Panc1 (cell line): ENCODE results near the gene MYCBP2. TPM values are rescaled to one million over a fixed set of nuclear protein-coding genes. Genes with fewer than 3 reads are reported as not detected.

Experiments
- ATAC-seq: fragments of 200-7000 bp; cut with Tn5 transposase; 2 replicates; pipeline ENCODE4 v1.9.1; 2020; ENCODE audit warnings: mild to moderate bottlenecking, moderate library complexity
- BruUV-seq: library from RNA; stranded (reverse); fragments of 400-500 nt; replicated peaks from 2 replicates; lab custom pipeline; 2021; lab: Mats Ljungman, UMichigan
- CTCF ChIA-PET: fragments of 300-600 bp; sonication (Branson Sonifier 250); formaldehyde crosslinking; loops from one replicate; lab custom pipeline; 2022; ENCODE audit warnings: antibody characterized with exemption; lab: Charles Lee
- POLR2A ChIA-PET: fragments of 300-600 bp; sonication (Branson Sonifier 250); formaldehyde crosslinking; loops from one replicate; lab custom pipeline; 2022; ENCODE audit warnings: antibody characterized with exemption; lab: Charles Lee
- DNase-seq: peaks from one replicate; pipeline ENCODE4 v3.0.0-alpha.2; 2010; ENCODE audit warnings: low read depth, low spot score
- H3K27ac ChIP-seq: 2 replicates; pipeline ENCODE4 v1.5.1; 2011; ENCODE audit warnings: mild to moderate bottlenecking, low read length, inconsistent platforms
- H3K27me3 ChIP-seq: fragments of 200-500 bp; sonication (Bioruptor generic); 2 replicates; pipeline ENCODE4 v1.6.0; 2014; ENCODE audit warnings: low read length, inconsistent platforms; ENCODE audit not compliant: control insufficient read depth, insufficient read depth
- H3K36me3 ChIP-seq: fragments of 200-500 bp; sonication (Bioruptor generic); 2 replicates; pipeline ENCODE4 v1.5.1; 2014; ENCODE audit warnings: inconsistent platforms, mild to moderate bottlenecking, low read length, moderate library complexity; ENCODE audit not compliant: control insufficient read depth, insufficient read depth
- H3K4me1 ChIP-seq: 2 replicates; pipeline ENCODE4 v1.5.1; 2011; ENCODE audit warnings: inconsistent platforms, mild to moderate bottlenecking, low read length, moderate library complexity; ENCODE audit not compliant: control insufficient read depth, insufficient read depth
- H3K4me3 ChIP-seq, 2 experiments: 2 replicates each; pipeline ENCODE4 v1.5.1; 2011 to 2012; ENCODE audit warnings: low read depth in 2 of 2, low read length in 2 of 2, mild to moderate bottlenecking in 2 of 2, inconsistent platforms in 1 of 2, moderate library complexity in 1 of 2
- H3K9me3 ChIP-seq: fragments of 200-500 bp; sonication (Bioruptor generic); 2 replicates; pipeline ENCODE4 v1.5.1; 2014; ENCODE audit warnings: low read depth, mild to moderate bottlenecking, inconsistent platforms, low read length, moderate library complexity; ENCODE audit not compliant: control insufficient read depth, insufficient read depth
- CTCF ChIP-seq: fragments of 450-650 bp; IDR thresholded peaks from 2 replicates; pipeline ENCODE4 v1.5.1; 2017; ENCODE audit warnings: mild to moderate bottlenecking
- POLR2AphosphoS5 ChIP-seq: IDR thresholded peaks from 2 replicates; pipeline ENCODE4 v1.6.1; 2012; ENCODE audit warnings: mild to moderate bottlenecking, low read depth, low read length, moderate library complexity
- SIN3A ChIP-seq: IDR thresholded peaks from 2 replicates; pipeline ENCODE4 v1.6.1; 2012; ENCODE audit warnings: low read depth, mild to moderate bottlenecking, low read length, moderate library complexity, borderline replicate concordance; ENCODE audit not compliant: insufficient read depth
- TCF7L2 ChIP-seq: IDR thresholded peaks from 2 replicates; pipeline ENCODE4 v1.6.1; 2011; ENCODE audit warnings: mild to moderate bottlenecking, low read depth, low read length, inconsistent platforms
- in situ Hi-C: cut with HindIII; loops from 2 replicates; pipeline ENCODE4 v1.10.0; 2016; ENCODE audit warnings: low sequenced_read_pairs, low pct_unique_long_range_greater_than_20kb
- intact Hi-C: fragments of 100-400 bp; cut with micrococcal nuclease; formaldehyde crosslinking; loops from one replicate; pipeline ENCODE4 v1.10.0; 2022; ENCODE audit not compliant: unreplicated experiment
- total RNA-seq: library from RNA; stranded (reverse); gene quantifications from one replicate; pipeline ENCODE4 v1.2.1, GENCODE V29; 2021; ENCODE audit not compliant: unreplicated experiment
- TF ChIP-seq, protein P1 (sequence below), 2 experiments: IDR thresholded peaks; 2 replicates each; pipeline ENCODE4 v1.6.1; 2011 to 2012; ENCODE audit warnings: low read depth in 2 of 2, control low read depth in 1 of 2, low read length in 1 of 2, mild to moderate bottlenecking in 1 of 2, moderate library complexity in 1 of 2; ENCODE audit not compliant: insufficient read depth in 1 of 2

The MYCBP2 gene
- total RNA-seq, 1 experiment from 2014 or later = 41.4 TPM

DNA sequence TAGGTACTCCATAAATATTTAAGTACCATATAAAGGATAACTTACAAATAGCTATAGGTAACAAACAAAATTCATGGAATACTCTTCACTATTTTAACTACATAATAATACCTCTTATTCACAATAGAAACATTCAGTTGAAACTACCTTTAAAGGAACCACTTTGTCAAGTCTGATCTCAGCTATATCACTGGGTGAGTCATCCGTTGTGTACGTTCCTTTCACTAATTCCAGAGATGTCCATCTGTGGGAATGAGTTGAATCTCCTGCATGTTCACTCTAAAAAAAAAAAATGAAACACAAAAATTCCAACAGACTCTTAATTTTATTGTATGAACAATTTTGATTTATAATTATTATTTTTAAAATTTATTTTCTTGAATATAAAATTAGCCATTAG, 150.5 kb downstream of the MYCBP2 start:
- intact Hi-C loops (no loop called here), in situ Hi-C loops (no loop called here)
- DNase-seq = no peak
- BruUV-seq = no TSS peak
- ATAC-seq = no peak
- POLR2A ChIA-PET = no interaction called here
- Histone ChIP-seq H3K9me3 (no peaks in the 10 kb centered on the region), H3K36me3 (peaks cover 2% of the 10 kb centered on the region), H3K27me3 (no peaks in the 10 kb centered on the region), H3K4me3 (no peak overlapping the region), H3K4me1 (no peaks in the 10 kb centered on the region), H3K27ac (no peak overlapping the region)
- TF ChIP-seq TCF7L2 = no peak
- no peak for TF ChIP-seq POLR2AphosphoS5
- TF ChIP-seq, protein P1, sequence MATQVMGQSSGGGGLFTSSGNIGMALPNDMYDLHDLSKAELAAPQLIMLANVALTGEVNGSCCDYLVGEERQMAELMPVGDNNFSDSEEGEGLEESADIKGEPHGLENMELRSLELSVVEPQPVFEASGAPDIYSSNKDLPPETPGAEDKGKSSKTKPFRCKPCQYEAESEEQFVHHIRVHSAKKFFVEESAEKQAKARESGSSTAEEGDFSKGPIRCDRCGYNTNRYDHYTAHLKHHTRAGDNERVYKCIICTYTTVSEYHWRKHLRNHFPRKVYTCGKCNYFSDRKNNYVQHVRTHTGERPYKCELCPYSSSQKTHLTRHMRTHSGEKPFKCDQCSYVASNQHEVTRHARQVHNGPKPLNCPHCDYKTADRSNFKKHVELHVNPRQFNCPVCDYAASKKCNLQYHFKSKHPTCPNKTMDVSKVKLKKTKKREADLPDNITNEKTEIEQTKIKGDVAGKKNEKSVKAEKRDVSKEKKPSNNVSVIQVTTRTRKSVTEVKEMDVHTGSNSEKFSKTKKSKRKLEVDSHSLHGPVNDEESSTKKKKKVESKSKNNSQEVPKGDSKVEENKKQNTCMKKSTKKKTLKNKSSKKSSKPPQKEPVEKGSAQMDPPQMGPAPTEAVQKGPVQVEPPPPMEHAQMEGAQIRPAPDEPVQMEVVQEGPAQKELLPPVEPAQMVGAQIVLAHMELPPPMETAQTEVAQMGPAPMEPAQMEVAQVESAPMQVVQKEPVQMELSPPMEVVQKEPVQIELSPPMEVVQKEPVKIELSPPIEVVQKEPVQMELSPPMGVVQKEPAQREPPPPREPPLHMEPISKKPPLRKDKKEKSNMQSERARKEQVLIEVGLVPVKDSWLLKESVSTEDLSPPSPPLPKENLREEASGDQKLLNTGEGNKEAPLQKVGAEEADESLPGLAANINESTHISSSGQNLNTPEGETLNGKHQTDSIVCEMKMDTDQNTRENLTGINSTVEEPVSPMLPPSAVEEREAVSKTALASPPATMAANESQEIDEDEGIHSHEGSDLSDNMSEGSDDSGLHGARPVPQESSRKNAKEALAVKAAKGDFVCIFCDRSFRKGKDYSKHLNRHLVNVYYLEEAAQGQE (IDR thresholded peaks at IDR 0.05; ENCODE audit: insufficient read depth in 1 of 2, low read depth in 2 of 2, low read length in 1 of 2) = no peak
- TF ChIP-seq CTCF = no peak
- no peak for TF ChIP-seq SIN3A
- CTCF ChIA-PET = no interaction called here

DNA sequence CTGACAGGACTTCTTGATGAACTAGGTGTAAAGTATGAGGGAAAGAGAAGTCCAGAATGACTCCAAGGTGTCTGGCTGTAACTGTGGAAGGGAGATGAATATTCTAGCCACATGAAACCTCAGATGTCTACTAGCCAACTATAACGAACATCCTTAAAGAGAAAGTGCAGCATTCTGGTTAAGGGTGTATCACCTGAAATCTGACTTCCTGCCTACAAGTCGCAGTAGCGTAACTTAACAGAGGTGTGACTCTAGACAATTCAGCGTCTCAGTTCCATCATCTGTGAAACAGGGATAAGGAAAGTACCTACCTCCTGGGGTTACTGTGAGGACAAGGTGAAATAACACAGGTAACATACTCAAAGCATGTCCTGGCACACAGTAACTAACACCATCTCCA, 154.2 kb downstream of the MYCBP2 start:
- Histone ChIP-seq H3K9me3 (no peaks in the 10 kb centered on the region), H3K36me3 (peaks cover 4% of the 10 kb centered on the region), H3K4me3 (no peak overlapping the region), H3K27ac (no peak overlapping the region), H3K27me3 (no peaks in the 10 kb centered on the region), H3K4me1 (no peaks in the 10 kb centered on the region)
- ATAC-seq (no peak), DNase-seq (no peak)
- intact Hi-C loops (no loop called here), in situ Hi-C loops (no loop called here)
- TF ChIP-seq TCF7L2 (no peak), CTCF (no peak), SIN3A (no peak), POLR2AphosphoS5 (no peak)
- TF ChIP-seq, protein P1 (IDR thresholded peaks at IDR 0.05; ENCODE audit: insufficient read depth in 1 of 2, low read depth in 2 of 2, low read length in 1 of 2) = no peak
- ChIA-PET CTCF (no interaction called here), POLR2A (no interaction called here)
- no TSS peak for BruUV-seq
